Measurements from ENCODE around the gene DDR1. TPM values are rescaled to one million over a fixed set of nuclear protein-coding genes. Genes with fewer than 3 reads are reported as not detected.
"Not testable (repeated sequence)": the region's sequence is repeated elsewhere in the genome, so short reads cannot be mapped to it uniquely, and the experiment has no call there.

DDR1 gene
- total RNA-seq, 1 donor from 2014 or later, result 8.2 TPM

DNA sequence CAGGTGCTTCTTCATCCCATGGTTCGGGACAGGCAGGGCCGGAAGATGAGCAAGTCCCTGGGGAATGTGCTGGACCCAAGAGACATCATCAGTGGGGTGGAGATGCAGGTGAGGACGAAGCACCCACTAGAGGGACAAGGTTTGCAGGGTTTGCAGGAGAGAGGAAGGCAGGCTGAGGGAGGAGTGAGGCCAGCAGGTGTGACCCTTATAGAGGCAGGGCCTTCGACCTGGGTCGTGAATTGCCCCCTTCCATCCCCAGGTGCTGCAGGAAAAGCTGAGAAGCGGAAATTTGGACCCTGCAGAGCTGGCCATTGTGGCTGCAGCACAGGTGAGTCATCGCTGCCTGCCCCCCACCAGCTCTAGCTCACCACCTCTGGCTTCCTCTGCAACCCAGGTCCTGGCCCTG lies 38.1 kb downstream of the DDR1 start:
- Mint-ChIP-seq H3K36me3 (ENCODE audit: low read depth, unreplicated experiment) (peaks cover 7% of the 10 kb centered on the region), H3K27ac (ENCODE audit: unreplicated experiment) (no peak overlapping the region), H3K9me3 (ENCODE audit: unreplicated experiment) (no peaks in the 10 kb centered on the region), H3K27me3 (ENCODE audit: unreplicated experiment) (peaks cover 2% of the 10 kb centered on the region), H3K4me1 (ENCODE audit: unreplicated experiment) (no peaks in the 10 kb centered on the region), H3K4me3 (ENCODE audit: unreplicated experiment) (no peak overlapping the region)
- TF ChIP-seq, protein P1, sequence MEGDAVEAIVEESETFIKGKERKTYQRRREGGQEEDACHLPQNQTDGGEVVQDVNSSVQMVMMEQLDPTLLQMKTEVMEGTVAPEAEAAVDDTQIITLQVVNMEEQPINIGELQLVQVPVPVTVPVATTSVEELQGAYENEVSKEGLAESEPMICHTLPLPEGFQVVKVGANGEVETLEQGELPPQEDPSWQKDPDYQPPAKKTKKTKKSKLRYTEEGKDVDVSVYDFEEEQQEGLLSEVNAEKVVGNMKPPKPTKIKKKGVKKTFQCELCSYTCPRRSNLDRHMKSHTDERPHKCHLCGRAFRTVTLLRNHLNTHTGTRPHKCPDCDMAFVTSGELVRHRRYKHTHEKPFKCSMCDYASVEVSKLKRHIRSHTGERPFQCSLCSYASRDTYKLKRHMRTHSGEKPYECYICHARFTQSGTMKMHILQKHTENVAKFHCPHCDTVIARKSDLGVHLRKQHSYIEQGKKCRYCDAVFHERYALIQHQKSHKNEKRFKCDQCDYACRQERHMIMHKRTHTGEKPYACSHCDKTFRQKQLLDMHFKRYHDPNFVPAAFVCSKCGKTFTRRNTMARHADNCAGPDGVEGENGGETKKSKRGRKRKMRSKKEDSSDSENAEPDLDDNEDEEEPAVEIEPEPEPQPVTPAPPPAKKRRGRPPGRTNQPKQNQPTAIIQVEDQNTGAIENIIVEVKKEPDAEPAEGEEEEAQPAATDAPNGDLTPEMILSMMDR (IDR thresholded peaks at IDR 0.05; ENCODE audit: unreplicated experiment), result no peak
- no peak for DNase-seq (ENCODE audit: low spot score)

DNA sequence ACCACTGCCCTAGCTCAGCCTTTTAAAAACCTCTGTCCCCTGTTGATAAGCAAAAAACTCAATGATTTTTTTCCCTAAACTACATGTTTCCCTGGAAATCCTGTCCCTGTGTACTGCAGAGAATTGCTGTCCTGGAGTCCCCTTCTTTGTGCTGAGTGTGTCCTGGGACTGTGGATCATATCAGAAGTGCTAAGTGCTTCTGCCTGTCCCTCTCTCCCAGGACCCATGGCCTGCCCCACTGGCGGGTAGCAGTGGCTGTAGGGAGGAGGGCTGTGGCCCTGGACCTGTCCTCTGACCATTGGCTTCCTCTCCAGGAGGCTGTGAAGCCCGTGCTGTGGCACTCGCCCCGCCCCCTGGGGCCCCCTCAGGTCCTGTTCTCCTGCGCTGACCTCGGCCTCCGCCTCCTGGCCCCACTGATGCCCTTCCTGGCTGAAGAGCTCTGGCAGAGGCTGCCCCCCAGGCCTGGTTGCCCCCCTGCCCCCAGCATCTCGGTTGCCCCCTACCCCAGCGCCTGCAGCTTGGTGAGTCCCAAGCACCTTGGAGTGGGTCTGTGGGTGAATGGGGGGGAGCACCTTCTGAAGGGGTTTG lies 39.8 kb downstream of the DDR1 start:
- H3K36me3 Mint-ChIP-seq (ENCODE audit: low read depth, unreplicated experiment), result peaks cover 19% of the 10 kb centered on the region
- not testable (repeated sequence) for H3K27me3 Mint-ChIP-seq (ENCODE audit: unreplicated experiment); H3K27ac Mint-ChIP-seq (ENCODE audit: unreplicated experiment); DNase-seq (ENCODE audit: low spot score); H3K4me3 Mint-ChIP-seq (ENCODE audit: unreplicated experiment); H3K9me3 Mint-ChIP-seq (ENCODE audit: unreplicated experiment); H3K4me1 Mint-ChIP-seq (ENCODE audit: unreplicated experiment)

DNA sequence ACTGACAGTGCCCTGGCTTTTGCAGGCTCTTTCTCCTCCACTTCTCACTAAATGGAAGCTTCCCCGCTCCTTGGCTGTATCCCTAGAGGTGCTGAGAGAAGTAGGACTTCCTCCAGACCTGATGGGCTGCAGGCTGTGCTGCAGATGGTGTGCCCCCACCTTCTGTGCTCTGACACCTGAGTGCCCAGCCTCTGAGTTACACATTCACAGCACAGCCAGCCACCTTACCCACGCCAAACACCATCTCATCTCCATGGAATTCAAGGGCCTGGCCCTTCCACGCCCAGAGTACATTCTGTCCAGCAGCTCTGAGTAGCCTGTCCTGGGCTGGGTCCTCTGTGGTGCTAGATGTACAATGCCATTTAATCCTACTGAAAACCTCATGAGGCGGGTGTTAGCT lies 42.3 kb downstream of the DDR1 start:
- TF ChIP-seq, protein P1 (IDR thresholded peaks at IDR 0.05; ENCODE audit: unreplicated experiment), result no peak
- Mint-ChIP-seq H3K27me3 (ENCODE audit: unreplicated experiment) (no peaks in the 10 kb centered on the region), H3K9me3 (ENCODE audit: unreplicated experiment) (no peaks in the 10 kb centered on the region), H3K4me1 (ENCODE audit: unreplicated experiment) (no peaks in the 10 kb centered on the region), H3K27ac (ENCODE audit: unreplicated experiment) (no peak overlapping the region), H3K4me3 (ENCODE audit: unreplicated experiment) (peak overlapping the region; percentile 59), H3K36me3 (ENCODE audit: low read depth, unreplicated experiment) (peaks cover 19% of the 10 kb centered on the region)
- DNase-seq (ENCODE audit: low spot score), result no peak

DNA sequence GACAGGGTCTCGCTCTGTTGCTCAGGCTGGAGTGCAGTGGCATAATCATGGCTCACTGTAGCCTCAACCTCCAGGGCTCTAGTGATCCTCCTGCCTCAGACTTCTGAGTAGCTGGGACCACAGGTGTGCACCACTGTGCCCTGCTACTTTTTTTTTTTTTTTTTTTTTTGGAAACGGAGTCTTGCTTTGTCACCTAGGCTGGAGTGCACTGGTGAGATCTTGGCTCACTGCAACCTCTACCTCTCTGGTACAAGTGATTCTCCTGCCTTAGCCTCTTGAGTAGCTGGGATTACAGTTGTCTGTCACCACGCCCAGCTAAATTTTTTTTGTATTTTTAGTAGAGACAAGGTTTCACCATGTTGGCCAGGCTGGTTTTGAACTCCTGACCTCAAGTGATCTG lies 42.8 kb downstream of the DDR1 start:
- peaks cover 19% of the 10 kb centered on the region for H3K36me3 Mint-ChIP-seq (ENCODE audit: low read depth, unreplicated experiment)
- H3K9me3 Mint-ChIP-seq (ENCODE audit: unreplicated experiment); H3K4me1 Mint-ChIP-seq (ENCODE audit: unreplicated experiment); DNase-seq (ENCODE audit: low spot score); H3K27ac Mint-ChIP-seq (ENCODE audit: unreplicated experiment); H3K4me3 Mint-ChIP-seq (ENCODE audit: unreplicated experiment); H3K27me3 Mint-ChIP-seq (ENCODE audit: unreplicated experiment): not testable (repeated sequence)

DNA sequence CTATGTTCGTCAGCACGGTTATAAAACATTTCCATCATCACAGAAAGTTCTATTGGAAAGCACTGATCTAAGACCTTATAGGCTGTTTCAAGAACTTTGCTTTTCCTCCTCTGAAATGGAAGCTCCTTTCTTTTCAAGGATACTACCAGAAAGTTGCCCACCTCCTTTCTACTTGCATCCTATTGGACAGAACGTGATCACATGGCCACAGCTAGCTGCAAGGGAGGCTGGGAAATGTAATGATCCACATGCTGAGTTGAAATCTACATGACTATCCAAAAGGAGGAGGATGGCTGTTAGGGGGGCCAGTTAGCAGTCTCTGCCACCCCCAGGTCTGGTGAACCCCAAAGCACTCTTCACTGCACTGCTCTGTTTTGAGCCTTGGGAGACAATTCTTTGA lies 44.4 kb downstream of the DDR1 start:
- Mint-ChIP-seq H3K27ac (ENCODE audit: unreplicated experiment) (no peak overlapping the region), H3K27me3 (ENCODE audit: unreplicated experiment) (no peaks in the 10 kb centered on the region), H3K36me3 (ENCODE audit: low read depth, unreplicated experiment) (peaks cover 19% of the 10 kb centered on the region)

DNA sequence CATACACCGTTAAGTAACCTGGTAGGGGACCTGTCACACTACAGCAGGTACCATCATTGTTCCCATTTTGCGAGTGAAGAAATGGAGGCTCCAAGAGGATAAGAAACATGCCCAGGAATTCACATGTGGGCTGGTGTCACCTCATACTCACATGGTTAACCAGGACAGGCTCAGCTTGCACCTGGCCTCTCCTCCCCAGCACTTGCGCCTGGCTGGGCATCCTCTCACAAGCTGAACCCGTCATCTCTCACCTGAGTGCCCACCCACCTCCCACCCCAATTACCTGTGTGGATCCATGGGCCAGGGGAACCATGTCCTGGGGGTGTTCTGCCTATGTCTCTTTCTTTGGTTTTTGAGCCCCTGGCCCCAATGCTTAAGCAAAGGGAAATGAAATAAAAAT lies 46.2 kb downstream of the DDR1 start:
- Mint-ChIP-seq H3K4me1 (ENCODE audit: unreplicated experiment) (no peaks in the 10 kb centered on the region), H3K9me3 (ENCODE audit: unreplicated experiment) (no peaks in the 10 kb centered on the region), H3K36me3 (ENCODE audit: low read depth, unreplicated experiment) (peaks cover 16% of the 10 kb centered on the region), H3K27me3 (ENCODE audit: unreplicated experiment) (no peaks in the 10 kb centered on the region), H3K4me3 (ENCODE audit: unreplicated experiment) (no peak overlapping the region), H3K27ac (ENCODE audit: unreplicated experiment) (no peak overlapping the region)
- TF ChIP-seq, protein P1 (IDR thresholded peaks at IDR 0.05; ENCODE audit: unreplicated experiment), result no peak
- DNase-seq (ENCODE audit: low spot score), result no peak

More for the DNA sequence above, 44.4 kb downstream of the DDR1 start:
- Mint-ChIP-seq H3K9me3 (ENCODE audit: unreplicated experiment) (no peaks in the 10 kb centered on the region), H3K4me3 (ENCODE audit: unreplicated experiment) (no peak overlapping the region), H3K4me1 (ENCODE audit: unreplicated experiment) (no peaks in the 10 kb centered on the region)
- no peak for DNase-seq (ENCODE audit: low spot score)
- TF ChIP-seq, protein P1 (IDR thresholded peaks at IDR 0.05; ENCODE audit: unreplicated experiment), result no peak

Data from endothelial cell (in vitro differentiated cells).